ENCODE results near the gene CAMSAP1.

DNA sequence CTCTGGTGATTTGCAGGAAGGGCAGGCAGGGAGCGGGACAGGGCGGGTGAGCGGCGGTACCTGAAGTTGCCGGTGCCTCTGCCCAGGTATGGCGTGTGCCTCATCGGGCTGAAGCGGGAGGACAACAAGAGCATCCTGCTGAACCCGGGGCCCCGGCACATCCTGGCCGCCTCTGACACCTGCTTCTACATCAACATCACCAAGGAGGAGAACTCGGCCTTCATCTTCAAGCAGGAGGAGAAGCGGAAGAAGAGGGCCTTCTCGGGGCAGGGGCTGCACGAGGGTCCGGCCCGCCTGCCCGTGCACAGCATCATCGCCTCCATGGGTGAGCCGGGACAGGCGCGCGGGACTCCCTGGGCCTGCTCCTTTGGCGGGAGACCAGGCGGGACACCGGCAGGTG, 136.6 kb downstream of the CAMSAP1 start:
- TF ChIP-seq, protein P1, sequence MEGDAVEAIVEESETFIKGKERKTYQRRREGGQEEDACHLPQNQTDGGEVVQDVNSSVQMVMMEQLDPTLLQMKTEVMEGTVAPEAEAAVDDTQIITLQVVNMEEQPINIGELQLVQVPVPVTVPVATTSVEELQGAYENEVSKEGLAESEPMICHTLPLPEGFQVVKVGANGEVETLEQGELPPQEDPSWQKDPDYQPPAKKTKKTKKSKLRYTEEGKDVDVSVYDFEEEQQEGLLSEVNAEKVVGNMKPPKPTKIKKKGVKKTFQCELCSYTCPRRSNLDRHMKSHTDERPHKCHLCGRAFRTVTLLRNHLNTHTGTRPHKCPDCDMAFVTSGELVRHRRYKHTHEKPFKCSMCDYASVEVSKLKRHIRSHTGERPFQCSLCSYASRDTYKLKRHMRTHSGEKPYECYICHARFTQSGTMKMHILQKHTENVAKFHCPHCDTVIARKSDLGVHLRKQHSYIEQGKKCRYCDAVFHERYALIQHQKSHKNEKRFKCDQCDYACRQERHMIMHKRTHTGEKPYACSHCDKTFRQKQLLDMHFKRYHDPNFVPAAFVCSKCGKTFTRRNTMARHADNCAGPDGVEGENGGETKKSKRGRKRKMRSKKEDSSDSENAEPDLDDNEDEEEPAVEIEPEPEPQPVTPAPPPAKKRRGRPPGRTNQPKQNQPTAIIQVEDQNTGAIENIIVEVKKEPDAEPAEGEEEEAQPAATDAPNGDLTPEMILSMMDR (IDR thresholded peaks at IDR 0.05; ENCODE audit: insufficient read depth, low read depth, low read length): no peak
- TF ChIP-seq EZH2 (IDR thresholded peaks at IDR 0.05; ENCODE audit: insufficient read depth, low read length): no peak
